Measurements from ENCODE around the gene KANSL3.
"Not testable (repeated sequence)": the region's sequence is repeated elsewhere in the genome, so short reads cannot be mapped to it uniquely, and the experiment has no call there.

The KANSL3 gene

DNA sequence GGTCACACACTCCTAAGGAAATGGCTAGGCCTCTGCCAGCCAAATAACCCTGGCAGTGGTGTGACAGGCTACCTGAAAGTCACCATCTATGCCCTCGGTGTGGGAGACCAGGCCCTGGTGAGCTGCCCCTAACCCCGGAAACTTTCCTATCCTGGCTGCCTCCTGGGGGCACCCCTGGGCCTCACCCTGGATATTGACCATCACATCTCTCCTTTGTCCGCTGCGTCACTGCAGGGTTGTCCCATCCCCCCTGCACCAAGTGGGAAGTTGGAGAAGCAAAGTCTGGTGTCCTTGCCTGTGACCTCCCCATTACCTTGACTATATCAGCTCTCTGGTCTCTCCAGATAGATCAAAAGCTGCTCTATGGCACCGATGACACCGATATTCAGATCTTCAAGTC, 23.2 kb upstream of the KANSL3 start:
- in situ Hi-C loops (cut with MboI; ENCODE audit: low pct_unique_long_range_greater_than_20kb, low sequenced_read_pairs): no loop called here
- no peak for DNase-seq

DNA sequence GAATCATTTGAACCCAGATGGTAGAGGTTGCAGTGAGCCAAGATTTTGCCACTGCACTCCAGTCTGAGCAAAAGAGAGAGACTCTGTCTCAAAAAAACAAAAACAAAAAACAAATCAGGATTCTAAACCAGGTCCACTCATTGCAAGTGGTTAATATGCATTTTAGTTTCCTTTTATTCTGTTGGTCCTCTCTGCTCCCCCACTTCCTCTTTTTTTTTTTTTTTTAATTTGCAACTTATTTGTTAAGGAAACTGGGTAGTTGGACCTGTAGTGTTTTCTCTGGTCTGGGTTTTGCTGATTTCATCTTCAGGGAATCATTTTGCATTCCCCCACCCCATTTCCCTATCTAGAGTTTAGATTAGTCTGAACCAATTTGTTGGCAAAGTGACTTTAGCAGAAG, 18.4 kb upstream of the KANSL3 start:
- peak; percentile 67 for DNase-seq
- in situ Hi-C loops (cut with MboI; ENCODE audit: low pct_unique_long_range_greater_than_20kb, low sequenced_read_pairs): no loop called here

DNA sequence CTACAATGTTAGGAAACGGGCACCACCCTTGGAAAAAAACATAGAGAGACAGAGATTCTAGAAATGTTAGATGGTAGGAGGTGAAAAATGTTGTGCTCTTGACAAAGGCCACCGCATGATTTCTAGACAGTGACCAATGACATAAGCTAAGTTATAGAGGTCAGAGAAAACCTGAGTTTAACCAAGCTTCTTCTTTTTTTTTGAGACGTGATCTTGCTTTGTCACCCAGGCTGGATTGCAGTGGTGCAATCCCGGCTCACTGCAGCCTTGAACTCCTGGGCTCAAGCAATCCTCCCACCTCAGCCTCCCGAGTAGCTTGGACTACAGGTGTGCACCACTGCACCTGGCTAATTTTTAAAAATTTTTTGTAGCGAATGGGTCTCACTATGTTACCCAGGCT, 17.4 kb upstream of the KANSL3 start:
- no peak for DNase-seq
- in situ Hi-C loops (cut with MboI; ENCODE audit: low pct_unique_long_range_greater_than_20kb, low sequenced_read_pairs): no loop called here

DNA sequence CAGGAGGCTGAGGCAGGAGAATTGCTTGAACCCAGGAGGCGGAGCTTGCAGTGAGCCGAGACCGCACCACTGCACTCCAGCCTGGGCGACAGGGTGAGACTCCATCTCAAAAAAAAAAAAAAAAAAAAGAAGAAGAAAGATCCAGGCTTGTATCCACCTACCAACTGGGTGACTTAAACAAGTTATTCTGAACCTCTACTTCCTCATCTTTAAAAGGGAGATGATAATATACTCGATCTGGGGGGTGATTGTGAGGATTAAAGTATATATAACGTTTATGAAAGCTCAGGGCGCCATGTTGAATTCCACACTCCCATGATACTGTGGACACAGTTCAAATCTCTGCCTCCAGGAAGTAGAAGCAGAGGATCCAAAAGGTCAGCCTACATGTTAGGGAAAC, 16.7 kb upstream of the KANSL3 start:
- in situ Hi-C loops (cut with MboI; ENCODE audit: low pct_unique_long_range_greater_than_20kb, low sequenced_read_pairs); DNase-seq: not testable (repeated sequence)

DNA sequence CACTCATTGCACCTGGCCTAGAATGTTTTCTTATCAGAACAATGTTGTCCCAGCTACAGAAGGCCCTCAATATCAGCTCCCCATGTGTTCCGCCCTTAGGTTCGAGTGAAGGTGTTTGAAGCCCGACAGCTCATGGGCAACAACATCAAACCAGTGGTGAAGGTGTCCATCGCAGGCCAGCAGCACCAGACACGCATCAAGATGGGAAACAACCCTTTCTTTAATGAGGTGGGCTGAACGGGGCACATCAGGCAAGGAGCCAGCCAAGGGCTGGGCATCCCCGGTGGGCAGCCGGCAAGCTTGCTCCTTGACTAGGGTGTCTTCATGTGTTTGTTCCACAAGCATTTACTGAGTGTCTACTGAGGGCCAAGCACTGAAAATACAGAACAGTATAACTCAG, 13.7 kb upstream of the KANSL3 start:
- DNase-seq: no peak
- in situ Hi-C loops (cut with MboI; ENCODE audit: low pct_unique_long_range_greater_than_20kb, low sequenced_read_pairs): no loop called here

DNA sequence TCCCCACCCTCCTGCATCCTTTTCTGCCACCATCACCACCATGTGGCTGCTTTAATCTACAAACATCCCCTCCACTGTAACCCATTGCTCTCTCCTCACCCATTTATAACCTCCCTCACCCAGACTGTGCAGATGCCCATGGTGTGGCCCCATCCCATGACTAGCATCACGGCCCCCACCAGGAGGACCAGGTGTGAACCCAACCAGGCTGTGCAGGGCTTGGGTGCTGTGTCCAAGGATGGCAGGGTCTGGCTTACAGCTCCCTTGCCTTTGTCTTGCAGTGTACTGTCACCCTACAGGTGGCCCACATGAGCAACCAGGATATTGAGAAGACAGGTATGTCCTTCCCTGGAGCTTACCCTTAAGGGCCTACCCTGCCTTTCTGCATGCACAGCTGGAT, 11.2 kb upstream of the KANSL3 start:
- in situ Hi-C loops (cut with MboI; ENCODE audit: low pct_unique_long_range_greater_than_20kb, low sequenced_read_pairs): no loop called here

DNA sequence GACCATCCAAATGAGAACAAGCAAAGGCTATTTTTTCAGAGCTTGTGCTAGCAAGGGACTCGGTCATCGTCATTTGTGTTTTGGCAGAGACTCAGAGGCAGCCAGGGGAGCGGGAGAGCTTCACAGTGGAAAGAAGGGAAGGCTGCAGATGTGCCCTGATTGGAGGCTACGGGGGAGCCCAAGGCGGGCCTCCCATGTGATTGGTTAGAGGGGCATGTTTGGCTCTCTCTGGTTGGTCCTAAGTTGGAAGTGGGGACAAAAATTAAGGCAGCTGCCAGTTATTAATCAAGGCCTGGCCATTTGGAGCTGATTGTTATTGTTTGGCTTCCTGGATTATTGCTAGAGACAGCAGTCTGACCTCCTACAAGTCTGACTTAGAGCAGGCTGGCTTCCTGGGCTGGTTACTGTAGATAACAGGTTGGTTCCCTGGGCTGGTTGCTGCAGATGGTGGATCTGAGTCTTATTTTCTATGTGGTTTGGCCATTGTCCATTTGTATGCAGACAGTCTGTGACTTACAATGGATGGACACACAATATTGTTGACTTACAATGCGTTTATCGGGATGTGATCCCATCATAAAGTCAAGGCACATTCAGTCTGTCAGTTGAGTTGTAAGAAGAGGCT, 10.3 kb upstream of the KANSL3 start:
- in situ Hi-C loops (cut with MboI; ENCODE audit: low pct_unique_long_range_greater_than_20kb, low sequenced_read_pairs): no loop called here
- no peak for DNase-seq

More for the DNA sequence above, 11.2 kb upstream of the KANSL3 start:
- no peak for DNase-seq

DNA sequence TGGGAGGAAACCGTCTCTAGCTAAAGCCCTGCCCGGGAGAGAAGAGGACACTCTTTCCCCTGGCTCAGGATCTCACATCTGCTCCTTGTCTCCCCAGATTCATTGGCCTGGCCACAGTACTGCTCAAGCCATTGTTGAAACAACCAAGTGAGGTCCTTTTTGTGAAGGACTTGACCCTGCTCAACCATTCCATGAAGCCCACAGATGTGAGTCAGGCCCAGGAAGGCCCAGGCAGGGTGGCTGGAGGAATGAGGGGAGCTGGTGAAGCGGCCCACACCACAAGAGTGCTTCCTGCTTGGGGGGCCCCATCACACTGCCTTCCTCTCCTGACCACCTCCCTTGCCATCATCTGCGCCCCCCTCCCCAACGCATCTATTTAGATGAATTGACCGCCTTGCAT, 9.6 kb upstream of the KANSL3 start:
- in situ Hi-C loops (cut with MboI; ENCODE audit: low pct_unique_long_range_greater_than_20kb, low sequenced_read_pairs): no loop called here
- DNase-seq: no peak

DNA sequence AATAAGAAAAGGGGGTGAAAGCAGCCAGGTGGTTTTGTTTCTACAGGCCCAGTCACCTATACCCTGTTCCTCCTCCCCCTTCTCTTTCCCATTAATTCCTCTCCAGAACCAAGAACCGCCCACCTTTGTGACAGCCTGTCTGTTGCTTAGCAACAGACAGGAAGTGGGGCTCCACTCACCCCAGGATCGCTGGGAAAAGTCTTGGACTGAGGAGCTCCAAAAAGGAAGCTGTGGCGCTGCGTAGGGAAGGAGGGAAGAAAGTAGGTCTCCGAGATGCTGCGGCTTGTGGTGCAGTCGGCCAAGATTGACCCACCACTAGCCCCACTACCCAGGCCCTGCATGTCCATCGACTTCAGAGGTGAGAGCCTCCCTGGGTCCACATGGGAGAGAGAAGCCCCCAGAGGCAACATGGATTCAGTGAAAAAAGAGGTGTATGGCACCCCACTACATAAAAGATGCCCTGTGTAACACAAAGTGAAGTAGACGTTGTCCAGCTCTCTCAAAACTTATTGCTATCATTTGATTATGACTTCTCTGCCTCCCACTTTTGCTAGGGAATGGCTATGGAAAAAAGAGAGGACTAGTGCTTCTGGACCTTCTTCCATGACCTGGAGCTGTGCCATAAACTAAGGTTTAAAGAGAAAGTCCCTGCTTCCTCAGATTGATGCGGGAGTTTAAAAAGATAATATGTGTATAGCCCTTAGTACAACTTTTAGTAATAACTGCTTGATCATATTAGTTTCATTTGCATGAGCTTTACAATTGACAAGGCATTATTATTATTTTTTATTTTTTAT, 4.7 kb upstream of the KANSL3 start, which contains the start of gene FER1L5:
Gene FER1L5, plus strand, starts transcription at position 201 of the 797 bp plus-strand sequence. Its CDS starts 73 bp downstream, at position 274.
- no peak for DNase-seq
- in situ Hi-C loops (cut with MboI; ENCODE audit: low pct_unique_long_range_greater_than_20kb, low sequenced_read_pairs): no loop called here

DNA sequence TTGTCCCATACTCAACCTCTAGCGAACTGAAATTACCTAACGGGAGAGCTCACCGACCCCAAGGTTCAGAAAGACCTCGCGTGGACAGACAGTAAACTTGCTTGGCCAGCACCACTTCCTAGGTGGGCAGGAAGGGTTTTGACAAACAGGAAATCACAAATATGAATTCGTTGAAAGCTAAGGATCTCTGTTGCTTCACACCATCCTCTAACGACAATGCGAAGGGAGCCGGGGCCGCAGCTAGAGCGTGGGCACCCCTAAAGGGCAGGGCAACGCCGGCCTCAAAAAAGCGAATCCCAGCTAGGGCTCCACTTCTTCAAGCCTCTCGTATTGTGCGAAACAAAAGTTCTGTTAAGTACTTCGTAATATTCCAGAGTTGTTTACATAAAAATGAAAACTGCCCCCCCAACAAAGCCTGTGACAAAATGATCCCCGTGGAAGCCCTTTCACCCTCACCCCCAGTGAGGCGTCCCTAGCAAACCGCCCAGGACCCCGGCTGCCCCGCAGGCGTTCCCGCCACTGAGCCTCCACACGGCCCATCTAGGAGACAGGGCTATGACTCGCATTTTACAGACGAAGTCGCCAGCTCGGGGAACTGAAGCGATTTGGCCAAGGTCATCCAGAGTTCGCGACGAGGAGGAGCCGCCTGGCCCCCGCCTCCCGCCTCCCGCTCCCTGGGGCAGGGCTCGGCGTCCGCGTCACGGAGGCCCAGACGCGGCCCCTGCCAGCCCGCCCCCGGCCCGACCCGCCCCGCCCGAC, 548 bp downstream of the KANSL3 start:
- DNase-seq: peak; percentile 75
- in situ Hi-C loops (cut with MboI; ENCODE audit: low pct_unique_long_range_greater_than_20kb, low sequenced_read_pairs): no loop called here

DNA sequence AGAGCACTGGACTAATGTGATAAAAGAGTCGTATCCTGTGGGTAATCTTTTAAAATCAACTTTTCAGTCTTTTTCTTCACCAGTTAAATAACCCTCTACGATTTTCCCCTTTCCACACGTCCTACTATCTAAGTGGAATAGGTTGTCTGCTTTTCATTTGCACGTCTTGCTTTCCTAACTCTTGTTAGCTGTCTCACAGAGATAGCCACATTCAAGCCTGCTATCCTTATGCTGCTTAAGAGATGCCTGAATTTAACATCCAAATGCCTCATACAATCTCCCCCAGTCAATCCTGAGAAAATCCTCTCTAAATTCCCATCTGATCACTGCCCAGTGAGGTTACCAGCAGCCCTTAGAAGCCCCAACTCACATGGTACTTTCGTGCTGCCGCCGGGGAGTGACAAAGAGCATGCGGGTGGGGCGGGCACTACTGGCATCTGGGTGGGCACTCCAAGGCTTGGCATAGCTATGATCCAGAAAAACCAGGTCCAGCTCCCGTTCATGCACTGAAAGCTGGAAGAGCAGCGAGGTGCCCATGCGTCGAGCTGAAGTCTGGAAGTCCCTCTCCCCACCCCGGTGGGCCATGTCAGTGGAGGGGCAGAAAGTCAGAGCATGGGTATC, 1.5 kb downstream of the KANSL3 start:
- DNase-seq: no peak
- in situ Hi-C loops (cut with MboI; ENCODE audit: low pct_unique_long_range_greater_than_20kb, low sequenced_read_pairs): no loop called here

DNA sequence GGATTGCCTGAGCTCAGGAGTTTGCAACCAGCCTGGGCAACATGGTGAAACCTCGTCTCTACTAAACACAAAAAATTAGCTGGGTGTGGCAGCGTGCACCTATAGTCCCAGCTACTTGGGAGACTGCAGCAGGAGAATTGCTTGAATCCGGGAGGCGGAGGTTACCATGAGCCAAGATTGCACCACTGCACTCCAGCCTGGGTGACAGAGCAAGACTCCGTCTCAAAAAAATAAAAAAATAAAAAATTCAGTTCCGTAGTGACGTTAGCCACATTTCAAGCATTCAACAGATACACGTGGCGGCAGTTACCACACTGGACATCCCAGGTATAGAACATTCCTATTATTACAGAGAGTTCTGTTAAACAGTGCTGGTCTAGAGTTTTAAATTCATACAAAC, 4.5 kb downstream of the KANSL3 start:
- no peak for DNase-seq
- in situ Hi-C loops (cut with MboI; ENCODE audit: low pct_unique_long_range_greater_than_20kb, low sequenced_read_pairs): no loop called here

DNA sequence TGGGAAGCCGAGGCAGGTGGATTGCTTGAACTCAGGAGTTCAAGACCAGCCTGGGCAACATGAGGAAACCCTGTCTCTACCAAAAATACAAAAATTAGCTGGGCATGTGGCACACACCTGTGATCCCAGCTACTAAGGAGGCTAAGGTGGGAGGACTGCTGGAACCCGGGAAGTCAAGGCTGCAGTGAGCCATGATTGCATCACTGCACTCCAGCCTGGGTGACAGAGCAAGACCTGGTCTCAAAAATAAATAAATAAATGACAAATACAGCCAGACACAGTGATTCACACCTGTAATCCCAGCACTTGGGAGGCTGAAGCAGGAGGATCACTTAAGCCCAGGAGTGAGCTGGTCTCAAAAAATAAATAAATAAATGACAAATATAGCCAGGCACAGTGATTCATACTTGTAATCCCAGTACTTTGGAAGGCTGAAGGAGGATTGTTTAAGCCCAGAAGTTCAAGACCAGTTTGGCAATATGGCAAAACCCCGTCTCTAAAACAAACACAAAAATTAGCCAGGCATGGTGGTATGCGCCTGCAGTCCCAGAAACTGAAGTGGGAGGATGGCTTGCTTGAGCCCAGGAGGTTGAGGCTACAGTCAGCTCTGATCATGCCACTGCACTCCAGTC, 6.2 kb downstream of the KANSL3 start:
- no peak for DNase-seq
- in situ Hi-C loops (cut with MboI; ENCODE audit: low pct_unique_long_range_greater_than_20kb, low sequenced_read_pairs): no loop called here

DNA sequence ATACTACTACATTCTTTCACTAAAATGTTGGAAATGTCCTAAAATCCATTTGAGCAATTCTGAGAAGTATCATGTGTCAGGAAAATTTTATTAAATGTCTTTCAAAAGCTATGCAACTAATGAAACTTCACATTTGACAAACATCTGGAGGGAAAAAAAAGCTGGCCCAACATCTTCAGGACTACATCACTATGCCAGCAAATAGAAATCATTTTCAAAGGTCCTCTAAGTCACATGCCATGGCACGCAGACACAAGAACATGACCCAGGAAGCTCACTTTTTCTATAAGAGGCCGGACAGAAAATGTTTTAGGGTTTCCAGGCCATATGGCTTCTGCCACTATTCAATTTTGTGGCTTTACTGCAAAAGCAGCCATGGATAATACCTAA, 11.6 kb downstream of the KANSL3 start:
- in situ Hi-C loops (cut with MboI; ENCODE audit: low pct_unique_long_range_greater_than_20kb, low sequenced_read_pairs): no loop called here

DNA sequence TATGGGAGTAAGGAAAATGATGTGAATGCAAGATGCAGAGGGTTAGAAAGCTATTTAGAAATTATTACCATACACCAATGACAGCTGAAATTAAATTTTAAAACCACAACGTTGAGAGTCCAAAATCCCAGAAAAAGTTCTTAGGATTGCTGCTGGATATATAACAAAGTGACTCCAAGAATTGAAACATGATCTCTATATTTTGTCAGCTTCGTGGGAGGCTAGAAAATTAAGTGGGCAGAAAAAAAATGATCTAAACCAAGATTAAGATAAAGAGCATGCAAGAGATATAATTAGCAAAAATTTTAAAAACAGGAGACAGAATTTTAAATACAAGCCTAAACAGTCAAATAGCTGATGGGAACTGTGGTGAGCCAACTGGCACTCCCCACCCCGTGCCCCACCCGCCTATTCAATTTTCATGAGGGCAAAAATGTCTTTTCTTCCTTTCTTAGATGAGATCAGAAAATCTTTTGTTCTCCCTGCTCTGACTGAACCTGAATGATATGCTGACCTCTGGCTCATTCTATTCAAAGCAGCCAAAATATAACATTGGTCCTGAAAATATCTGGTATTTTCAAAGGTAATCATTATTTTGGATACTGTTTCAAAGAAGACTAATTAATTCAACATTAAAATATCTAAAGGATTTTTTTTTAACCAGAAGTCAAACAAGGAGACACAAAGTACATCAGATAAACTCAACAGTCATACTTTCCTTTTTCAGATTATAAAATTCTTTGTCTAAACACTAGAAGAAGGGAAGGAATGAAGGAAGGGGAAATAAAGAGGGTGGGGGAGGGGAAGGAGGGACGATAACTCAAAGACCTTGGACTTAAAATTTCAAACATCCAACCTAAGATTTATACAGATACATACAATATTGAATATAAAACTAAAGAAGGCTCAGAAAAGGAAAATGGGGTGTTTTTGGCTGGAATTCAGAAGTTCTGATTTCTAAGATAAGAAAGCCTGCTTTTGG, 12.2 kb downstream of the KANSL3 start:
- no peak for DNase-seq
- in situ Hi-C loops (cut with MboI; ENCODE audit: low pct_unique_long_range_greater_than_20kb, low sequenced_read_pairs): no loop called here

More for the DNA sequence above, 11.6 kb downstream of the KANSL3 start:
- DNase-seq: no peak

DNA sequence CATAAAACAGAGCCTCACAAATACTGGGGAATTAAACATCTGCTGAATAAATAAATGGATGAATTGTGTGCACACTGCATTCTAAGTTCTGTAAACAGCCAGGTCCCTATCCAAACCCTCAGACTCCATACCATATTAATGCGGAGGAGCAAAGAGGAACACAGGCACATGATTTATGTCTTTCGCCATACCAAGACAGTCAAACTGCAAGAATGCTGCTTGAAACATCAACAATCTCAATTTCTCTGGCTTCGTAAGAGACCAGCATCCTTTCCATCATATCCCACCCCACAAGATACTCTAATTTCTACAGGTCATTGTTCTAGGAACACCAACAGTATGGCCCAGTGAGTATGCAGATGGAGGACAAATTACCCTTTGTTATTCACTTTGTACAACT, 15.0 kb downstream of the KANSL3 start:
- in situ Hi-C loops (cut with MboI; ENCODE audit: low pct_unique_long_range_greater_than_20kb, low sequenced_read_pairs): no loop called here
- DNase-seq: no peak

DNA sequence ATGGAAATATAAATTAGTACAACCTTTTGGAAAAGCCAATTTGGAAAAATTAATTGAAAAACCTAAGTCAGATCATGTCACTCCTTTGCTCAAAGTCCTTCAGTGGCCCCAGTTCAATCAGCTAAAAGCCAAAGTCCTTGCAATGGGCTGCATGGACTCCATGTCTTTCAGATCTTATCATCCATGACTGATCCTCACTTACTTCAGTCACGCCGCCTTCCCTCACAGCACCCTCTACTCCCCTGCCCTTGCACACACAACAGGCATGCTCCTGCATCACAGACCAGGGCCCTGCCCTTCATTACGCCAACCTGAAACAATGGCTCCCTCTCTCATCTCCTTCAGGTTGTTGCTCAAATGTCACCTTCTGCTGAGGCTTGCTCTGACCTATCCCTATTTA, 15.6 kb downstream of the KANSL3 start:
- DNase-seq: no peak
- in situ Hi-C loops (cut with MboI; ENCODE audit: low pct_unique_long_range_greater_than_20kb, low sequenced_read_pairs): no loop called here

DNA sequence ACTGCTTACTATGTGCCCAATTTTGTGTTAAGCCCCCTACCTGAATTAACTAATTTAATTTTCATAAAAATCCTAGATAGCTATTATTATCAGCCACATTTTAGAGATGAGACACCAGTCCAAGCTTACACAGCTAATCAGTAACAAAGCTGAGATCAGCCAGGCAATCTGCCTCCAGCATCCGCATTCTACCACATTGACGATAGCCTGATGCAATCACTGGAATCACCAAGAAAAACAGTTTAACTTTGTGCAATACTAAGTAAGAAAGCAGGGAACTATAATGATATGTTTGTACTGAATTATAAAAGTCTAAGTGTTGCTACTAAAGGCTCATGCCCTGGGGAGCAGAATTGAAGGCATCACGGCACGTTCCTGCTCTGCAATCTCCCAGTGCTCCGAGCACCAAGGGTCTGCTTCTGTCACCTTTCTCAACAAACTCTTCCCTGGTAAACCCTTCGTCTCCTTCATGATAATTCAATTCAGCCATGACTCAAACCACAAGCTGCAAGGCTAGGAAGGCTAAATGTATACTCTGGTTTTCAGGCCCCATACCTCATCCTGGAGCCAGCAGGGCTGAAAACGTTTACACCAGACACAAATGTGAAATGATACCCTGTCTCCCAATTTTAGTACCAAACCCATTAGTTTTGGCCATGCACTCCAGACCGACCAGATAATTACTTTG, 19.4 kb downstream of the KANSL3 start:
- DNase-seq: no peak
- in situ Hi-C loops (cut with MboI; ENCODE audit: low pct_unique_long_range_greater_than_20kb, low sequenced_read_pairs): no loop called here

Measured in KBM-7 (cell line).